ENCODE results near the gene TFAP2D. TPM values are rescaled to one million over a fixed set of nuclear protein-coding genes. Genes with fewer than 3 reads are reported as not detected.

Gene TFAP2D
- total and polyA plus RNA-seq, 10 of the 15 experiments (the other 5 are each of a cell fraction or from before 2014, with no cell fraction given), result not detected

DNA sequence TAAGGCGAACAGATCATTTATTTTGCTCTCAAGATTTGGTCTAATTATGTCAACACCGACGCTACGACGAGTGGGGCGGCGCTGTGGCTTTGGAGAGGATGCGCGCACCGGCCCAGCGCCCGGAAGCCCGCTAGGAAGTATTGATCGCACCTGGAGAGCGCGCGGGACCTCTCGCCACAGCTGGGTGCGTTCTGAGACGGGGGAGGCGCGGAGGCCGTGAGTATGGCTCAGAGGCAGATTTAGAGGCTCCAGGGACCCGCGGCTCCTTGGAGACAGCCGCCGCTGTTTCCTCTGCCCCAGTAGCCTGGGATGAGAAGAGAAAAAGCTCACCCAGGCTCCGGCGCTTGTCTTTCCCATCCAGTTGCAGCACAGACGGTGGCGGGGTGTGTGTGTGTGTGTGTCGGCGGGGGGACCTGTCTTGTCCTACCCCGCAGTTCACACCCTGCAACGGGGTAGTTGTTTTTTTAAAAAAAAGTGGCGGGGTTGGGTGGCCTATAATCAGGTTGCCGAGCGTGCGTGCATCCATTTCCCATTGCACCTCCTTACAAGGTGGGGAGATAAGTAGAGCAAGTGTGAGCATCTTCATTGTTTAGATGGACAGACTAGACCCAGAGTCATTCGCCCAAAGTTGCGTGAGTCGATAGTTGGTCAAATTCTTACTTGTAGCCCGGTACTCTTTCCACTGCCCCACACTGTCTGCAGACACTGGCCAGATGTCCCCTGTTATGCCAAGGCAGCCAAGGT, 11.2 kb downstream of the TFAP2D start:
- 28% methylated on average over 43 of the region's 43 CpGs for WGBS (ENCODE audit: insufficient coverage, insufficient replicate concordance, low lambda C conversion rate, missing lambda C conversion rate)
- TF ChIP-seq MYC (IDR thresholded peaks at IDR 0.05; ENCODE audit: insufficient read depth, insufficient read length, insufficient replicate concordance, low read length, severe bottlenecking) (no peak), SP1 (IDR thresholded peaks at IDR 0.05; ENCODE audit: low read depth, low read length) (no peak), POLR2AphosphoS5 (IDR thresholded peaks at IDR 0.05; ENCODE audit: low read length) (no peak), RELA (IDR thresholded peaks at IDR 0.05; ENCODE audit: borderline replicate concordance, partially characterized antibody) (no peak), MTA3 (IDR thresholded peaks at IDR 0.05; ENCODE audit: borderline replicate concordance, low read length) (no peak), ZZZ3 (IDR thresholded peaks at IDR 0.05; ENCODE audit: control insufficient read depth, insufficient read length, low read depth) (no peak), ZNF274 (IDR thresholded peaks at IDR 0.05; ENCODE audit: insufficient read depth, insufficient read length) (no peak)
- TF ChIP-seq, protein P1, sequence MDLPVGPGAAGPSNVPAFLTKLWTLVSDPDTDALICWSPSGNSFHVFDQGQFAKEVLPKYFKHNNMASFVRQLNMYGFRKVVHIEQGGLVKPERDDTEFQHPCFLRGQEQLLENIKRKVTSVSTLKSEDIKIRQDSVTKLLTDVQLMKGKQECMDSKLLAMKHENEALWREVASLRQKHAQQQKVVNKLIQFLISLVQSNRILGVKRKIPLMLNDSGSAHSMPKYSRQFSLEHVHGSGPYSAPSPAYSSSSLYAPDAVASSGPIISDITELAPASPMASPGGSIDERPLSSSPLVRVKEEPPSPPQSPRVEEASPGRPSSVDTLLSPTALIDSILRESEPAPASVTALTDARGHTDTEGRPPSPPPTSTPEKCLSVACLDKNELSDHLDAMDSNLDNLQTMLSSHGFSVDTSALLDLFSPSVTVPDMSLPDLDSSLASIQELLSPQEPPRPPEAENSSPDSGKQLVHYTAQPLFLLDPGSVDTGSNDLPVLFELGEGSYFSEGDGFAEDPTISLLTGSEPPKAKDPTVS (IDR thresholded peaks at IDR 0.05; ENCODE audit: low read depth, low read length), result no peak
- TF ChIP-seq, protein P2, sequence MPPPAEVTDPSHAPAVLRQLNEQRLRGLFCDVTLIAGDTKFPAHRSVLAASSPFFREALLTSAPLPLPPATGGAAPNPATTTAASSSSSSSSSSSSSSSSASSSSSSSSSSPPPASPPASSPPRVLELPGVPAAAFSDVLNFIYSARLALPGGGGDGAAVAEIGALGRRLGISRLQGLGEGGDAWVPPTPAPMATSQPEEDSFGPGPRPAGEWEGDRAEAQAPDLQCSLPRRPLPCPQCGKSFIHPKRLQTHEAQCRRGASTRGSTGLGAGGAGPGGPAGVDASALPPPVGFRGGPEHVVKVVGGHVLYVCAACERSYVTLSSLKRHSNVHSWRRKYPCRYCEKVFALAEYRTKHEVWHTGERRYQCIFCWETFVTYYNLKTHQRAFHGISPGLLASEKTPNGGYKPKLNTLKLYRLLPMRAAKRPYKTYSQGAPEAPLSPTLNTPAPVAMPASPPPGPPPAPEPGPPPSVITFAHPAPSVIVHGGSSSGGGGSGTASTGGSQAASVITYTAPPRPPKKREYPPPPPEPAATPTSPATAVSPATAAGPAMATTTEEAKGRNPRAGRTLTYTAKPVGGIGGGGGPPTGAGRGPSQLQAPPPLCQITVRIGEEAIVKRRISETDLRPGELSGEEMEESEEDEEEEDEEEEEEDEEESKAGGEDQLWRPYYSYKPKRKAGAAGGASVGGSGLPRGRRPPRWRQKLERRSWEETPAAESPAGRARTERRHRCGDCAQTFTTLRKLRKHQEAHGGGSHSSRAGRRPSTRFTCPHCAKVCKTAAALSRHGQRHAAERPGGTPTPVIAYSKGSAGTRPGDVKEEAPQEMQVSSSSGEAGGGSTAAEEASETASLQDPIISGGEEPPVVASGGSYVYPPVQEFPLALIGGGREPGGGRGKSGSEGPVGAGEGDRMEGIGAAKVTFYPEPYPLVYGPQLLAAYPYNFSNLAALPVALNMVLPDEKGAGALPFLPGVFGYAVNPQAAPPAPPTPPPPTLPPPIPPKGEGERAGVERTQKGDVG (CRISPR knock-in tag; IDR thresholded peaks at IDR 0.05), result no peak
- TF ChIP-seq, protein P3, sequence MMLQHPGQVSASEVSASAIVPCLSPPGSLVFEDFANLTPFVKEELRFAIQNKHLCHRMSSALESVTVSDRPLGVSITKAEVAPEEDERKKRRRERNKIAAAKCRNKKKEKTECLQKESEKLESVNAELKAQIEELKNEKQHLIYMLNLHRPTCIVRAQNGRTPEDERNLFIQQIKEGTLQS (IDR thresholded peaks at IDR 0.05; ENCODE audit: borderline replicate concordance, extremely low read depth, low read depth, low read length), result no peak
- TF ChIP-seq, protein P4, sequence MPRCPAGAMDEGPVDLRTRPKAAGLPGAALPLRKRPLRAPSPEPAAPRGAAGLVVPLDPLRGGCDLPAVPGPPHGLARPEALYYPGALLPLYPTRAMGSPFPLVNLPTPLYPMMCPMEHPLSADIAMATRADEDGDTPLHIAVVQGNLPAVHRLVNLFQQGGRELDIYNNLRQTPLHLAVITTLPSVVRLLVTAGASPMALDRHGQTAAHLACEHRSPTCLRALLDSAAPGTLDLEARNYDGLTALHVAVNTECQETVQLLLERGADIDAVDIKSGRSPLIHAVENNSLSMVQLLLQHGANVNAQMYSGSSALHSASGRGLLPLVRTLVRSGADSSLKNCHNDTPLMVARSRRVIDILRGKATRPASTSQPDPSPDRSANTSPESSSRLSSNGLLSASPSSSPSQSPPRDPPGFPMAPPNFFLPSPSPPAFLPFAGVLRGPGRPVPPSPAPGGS (IDR thresholded peaks at IDR 0.05; ENCODE audit: borderline replicate concordance, insufficient read depth, low read depth, low read length, poor library complexity, severe bottlenecking), result no peak
- Histone ChIP-seq H3K4me1 (ENCODE audit: control insufficient read depth, insufficient read depth, low read length) (no peaks in the 10 kb centered on the region), H3K79me2 (ENCODE audit: control insufficient read depth, insufficient read depth, low read length) (no peaks in the 10 kb centered on the region), H3K27ac (ENCODE audit: control insufficient read depth, insufficient read depth) (no peak overlapping the region), H4K20me1 (ENCODE audit: control insufficient read depth, insufficient read depth) (no peaks in the 10 kb centered on the region), H3K9me3 (replicated peaks; ENCODE audit: control insufficient read depth, insufficient read depth, low read length) (no peaks in the 10 kb centered on the region; the same call in 2 of the 3 replicates), H3K36me3 (ENCODE audit: control insufficient read depth in 2 of 2, insufficient read depth in 2 of 2, low read length in 1 of 2) (no peaks in the 10 kb centered on the region), H3K9ac (ENCODE audit: control insufficient read depth, insufficient read depth, low read length) (no peak overlapping the region), H2AFZ (ENCODE audit: control insufficient read depth, low read depth, low read length) (no peak overlapping the region), H3K4me2 (ENCODE audit: control insufficient read depth, insufficient read depth) (no peak overlapping the region), H3K4me3 (no peak overlapping the region), H3K27me3 (replicated peaks in 1 of 2; ENCODE audit: control insufficient read depth in 2 of 2, insufficient read depth in 2 of 2, low read length in 1 of 2) (peaks cover 2 to 6% of the 10 kb centered on the region in 2 experiments; a peak in 3 of 4 replicates)
- ChIA-PET RAD21 (ENCODE audit: unreplicated experiment) (no interaction called here), SMC1A (ENCODE audit: uncharacterized antibody, unreplicated experiment) (no interaction called here), CTCF (no interaction called here), POLR2A (no interaction called here)
- FAIRE-seq, result no peak
- intact Hi-C loops (cut with micrococcal nuclease; ENCODE audit: unreplicated experiment) (no loop called here), in situ Hi-C loops (cut with MboI) (no loop called here)
- ATAC-seq, result no peak
- DNase-seq (ENCODE audit: low read depth, low spot score), result no peak
- no TSS peak for BruUV-seq (replicated peaks)

Measured in GM12878 (cell line).